GM18519 (cell line): Measurements from ENCODE around the gene ATG101.
"Not testable (repeated sequence)": the region's sequence is repeated elsewhere in the genome, so short reads cannot be mapped to it uniquely, and the experiment has no call there.

Source experiments
- ATAC-seq: cut with Tn5 transposase; IDR thresholded peaks from one replicate; pipeline ENCODE4 v1.9.1; 2021; ENCODE audit warnings: mild to moderate bottlenecking, moderate library complexity; ENCODE audit not compliant: unreplicated experiment, low FRiP score

Gene ATG101

DNA sequence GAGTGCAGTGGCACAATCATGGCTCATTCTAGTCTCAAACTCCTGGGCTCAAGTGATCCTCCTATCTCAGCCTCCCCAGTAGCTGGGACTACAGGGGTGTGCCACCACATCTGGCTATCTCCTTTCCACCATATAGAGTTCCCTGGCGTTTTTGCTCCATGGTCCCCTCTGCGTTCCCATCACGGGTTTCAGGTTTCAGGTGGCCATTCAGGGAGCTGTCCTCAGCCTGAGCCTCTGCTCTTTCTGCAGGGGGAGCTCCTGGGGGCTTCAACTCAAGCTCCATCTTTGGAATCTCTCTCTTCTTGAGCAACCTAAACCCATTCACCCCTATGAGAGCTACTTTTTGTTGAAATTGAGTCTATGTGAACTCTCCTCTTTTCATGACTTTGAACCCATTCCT is 21.3 kb downstream of the ATG101 start:
- ATAC-seq = no peak

DNA sequence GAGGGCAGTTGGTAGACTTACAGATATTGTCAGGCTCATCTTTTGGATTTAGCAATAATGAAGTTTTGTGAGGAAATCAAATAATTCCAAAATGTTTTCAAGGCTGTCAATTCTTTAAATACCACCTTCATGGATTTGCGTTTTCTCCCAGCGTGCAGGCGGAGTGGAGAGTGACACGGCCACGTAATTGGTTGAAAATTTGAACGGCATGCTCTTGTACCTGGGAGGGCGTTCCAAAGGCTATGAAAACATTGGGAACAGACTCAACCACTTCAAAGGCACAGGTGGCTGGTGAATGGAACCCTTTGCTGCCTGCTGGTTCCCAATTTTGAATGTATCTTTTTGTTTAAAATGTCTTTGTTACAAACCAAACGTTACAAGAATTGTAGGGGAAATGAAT is 22.1 kb downstream of the ATG101 start:
- no peak for ATAC-seq

DNA sequence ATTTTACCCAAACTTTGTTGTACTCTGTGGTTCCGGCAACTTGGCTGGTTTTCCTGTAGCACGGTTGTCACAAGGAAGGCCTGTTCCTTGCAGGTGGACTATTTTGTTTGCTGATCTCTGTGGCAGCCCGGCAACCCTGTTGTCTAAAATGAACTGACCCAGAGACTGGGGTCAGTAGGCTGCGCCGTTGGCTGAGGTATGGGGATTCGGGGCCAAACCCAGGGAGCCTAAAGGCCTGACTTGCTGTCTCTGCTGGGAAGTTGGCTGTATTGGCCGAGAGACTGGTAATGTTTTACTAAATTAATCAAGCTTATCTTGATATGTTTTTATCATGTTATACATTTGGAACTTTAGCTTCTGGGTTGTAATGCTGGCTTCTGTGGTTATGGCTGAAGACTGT is 23.6 kb downstream of the ATG101 start:
- ATAC-seq = no peak

DNA sequence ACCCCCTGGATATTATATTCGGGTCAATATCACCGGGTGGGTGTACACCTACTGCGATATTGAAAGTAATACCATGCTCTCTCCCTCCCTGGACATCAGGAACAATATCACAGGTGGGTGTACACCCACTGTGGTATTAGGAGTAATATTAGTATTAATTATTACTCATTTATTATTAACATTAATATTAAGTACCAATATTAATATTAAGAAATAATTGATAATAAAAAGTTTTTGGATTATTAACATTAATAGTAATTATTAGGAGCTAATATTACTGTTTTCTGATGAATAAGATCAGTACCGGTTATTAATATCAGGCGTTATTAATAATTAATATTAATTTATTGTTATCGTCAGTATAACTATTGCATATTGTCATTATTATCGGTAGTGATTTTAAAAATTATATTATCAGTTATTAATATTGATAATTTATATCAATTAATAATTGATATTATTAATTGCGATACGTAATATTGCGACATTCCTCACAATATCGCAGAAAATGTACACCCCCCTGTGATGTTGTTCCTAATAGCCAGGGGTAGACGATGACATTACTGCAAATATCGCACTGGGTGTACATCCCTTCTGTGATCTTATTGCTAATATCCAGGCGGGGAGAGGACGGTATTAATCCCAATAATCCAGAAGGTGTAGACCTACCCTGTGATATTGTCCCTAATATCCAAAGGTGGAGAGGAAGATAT is 26.7 kb downstream of the ATG101 start:
- no peak for ATAC-seq

DNA sequence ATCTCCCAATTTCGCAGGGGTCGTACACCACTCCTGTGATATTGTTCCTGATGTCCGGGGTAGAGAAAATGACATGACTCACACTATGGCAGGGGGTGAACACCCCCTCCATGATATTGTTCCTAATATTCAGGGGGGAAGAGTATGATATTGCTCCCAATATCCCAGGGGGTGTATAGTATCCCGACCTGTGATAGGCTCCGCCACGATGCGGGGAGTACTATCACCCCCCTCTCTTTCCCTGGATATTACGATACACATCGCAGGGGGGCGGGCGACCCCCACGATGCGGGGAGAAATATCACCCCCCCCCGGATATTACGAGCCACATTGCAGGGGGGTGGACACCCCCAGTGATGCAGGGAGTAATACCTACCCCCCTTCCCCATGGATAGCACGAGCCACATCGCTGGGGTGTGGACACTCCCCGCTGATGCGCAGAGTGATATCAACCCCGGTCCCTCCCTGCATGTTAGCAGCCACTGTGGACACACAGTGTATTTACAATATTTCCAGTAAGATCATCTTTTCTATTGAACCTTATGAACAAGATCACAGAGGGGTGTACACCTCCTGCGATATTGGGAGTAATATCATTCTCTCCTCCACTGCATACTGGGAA is 27.4 kb downstream of the ATG101 start:
- no peak for ATAC-seq

DNA sequence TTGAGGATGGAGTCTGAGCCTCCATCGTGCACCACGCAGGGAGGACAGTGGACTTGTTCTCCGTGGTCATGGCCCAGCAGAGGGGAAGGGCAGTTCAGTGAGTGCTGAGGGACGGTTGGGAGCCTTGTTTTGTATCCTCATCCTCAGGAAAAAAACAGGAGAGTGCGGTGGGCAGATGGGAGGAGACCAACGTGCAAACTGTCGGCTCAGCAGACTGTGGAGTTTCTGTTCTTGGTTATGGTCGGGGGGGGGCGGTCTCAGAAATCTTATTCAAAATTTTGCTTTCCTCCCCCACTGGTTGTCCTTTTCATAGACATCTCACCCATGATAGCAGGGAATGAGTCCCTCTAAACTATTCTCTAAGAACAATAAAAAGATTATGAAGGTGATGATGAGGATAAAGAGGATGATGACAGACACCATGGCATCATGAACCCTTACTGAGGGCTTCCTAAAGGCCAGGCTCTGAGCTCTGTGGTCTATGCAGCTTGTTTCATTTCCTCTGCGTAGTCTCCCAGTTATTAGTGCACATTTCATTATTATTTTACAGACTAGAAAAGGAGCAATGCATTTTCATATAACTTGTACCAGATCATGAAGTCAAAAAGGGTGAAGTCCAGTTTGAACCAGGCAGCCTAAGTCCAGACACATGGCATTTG is 34.8 kb downstream of the ATG101 start:
- ATAC-seq = not testable (repeated sequence)

DNA sequence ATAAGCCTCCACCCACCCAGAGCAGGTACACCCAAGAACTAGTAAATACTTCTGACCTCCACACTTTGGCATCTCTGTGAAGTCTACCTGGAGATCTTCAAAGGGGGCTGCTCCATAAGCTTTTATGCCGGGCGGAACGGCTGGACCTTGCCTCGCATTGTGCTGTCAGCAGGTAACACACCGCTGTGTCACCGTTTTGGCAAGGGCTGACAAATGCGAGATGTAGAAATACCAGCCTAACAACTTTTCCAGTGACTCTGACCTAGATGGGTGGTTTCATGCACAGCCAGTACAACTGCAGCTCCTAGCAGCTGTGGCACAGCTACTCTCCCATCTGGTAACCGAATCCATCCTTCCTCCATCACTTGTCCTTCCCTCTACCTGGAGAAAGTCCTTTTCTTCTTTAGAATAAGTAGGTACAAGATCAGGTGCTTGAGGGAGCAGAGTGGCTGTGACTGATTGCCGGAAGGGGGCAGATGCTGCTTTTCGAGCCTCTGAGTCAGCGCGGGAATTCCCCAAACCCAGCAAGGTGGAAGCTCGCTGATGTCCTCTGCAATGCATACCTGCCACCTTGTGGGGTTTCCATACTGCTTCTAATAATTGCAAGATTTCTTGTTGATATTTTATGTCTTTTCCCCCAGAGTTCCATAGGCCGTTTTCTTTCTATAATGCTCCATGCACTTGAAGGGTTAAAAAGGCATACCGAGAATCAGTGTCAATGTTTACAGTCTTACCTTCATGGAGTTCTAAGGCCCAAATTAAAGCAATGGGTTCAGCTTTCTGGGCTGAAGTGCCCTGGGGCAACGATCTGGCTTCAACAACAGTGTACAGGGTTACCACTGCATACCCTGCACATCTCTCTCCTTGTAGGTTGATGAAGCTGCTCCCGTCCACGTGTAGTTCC is 46.7 kb downstream of the ATG101 start:
- ATAC-seq = not testable (repeated sequence)

DNA sequence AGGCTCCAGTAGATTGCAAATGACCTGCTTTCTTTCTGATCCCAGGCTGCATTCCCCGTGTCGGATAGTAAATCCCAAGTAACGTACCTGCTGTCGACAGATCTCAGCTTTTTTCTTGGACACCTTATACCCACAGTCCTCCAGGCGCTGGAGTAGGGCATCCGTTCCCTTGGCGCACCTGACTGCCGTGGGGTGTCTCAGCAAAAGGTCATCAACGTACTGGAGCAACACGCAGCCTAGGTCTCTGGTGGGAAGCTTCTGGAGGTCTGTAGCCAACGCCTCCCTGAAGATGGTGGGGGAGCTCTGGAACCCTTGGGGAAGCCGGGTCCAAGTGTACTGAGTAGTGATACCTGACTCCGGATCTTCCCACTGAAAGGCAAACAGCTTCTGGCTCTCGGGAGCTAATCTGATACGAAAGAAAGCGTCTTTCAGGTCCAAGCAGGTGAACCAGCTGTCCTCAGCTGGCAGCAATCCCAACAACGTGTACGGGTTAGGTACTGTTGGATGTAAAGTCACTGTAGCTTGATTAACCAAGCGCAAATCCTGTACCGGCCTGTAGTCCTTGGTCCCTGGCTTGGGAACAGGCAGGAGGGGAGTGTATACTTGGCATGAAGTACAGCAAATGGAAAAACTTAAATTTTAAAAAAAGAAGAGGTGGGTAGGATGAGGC is 48.2 kb downstream of the ATG101 start:
- not testable (repeated sequence) for ATAC-seq

DNA sequence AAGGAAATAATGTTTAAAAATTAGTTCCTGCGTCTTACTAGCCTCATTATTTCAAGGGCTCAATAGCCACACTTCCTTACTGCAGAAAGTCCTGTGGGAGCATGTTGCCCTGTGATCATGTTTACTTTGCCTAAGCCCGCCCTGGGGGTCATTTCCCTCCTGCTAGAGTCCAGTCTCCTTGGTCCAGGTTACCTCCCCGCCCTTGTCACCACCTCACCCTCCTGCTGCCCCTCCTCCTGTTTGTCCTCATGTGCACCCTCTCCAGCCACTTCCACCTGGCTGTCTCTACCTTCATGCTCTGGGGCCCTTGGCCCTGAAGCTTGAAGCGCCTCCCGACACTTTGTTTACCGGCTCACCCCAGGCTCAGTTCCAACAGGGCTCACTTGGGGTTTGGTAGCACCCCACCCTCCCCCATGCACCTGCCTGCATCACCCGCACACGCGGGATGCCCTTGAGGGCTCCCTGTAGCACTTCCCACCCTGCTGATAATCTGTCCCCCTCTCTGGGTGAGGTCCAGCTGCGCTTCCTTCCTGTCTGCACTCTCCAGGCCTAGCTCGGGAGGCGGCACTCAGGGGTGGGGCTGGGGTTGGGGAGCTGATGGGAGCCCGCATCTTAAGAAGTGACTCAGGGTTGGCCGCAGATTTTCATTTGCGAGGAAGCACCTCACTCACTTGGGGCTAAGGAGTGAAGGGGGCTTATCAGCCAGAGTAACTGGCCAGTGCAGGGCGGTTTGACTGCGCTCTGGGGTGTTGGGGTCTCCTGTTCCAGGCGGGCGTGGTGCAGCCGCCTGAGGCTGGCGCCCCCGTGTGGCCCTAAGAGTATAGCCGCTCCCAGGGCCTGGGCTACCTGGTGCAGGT is 49.8 kb downstream of the ATG101 start:
- ATAC-seq = no peak

DNA sequence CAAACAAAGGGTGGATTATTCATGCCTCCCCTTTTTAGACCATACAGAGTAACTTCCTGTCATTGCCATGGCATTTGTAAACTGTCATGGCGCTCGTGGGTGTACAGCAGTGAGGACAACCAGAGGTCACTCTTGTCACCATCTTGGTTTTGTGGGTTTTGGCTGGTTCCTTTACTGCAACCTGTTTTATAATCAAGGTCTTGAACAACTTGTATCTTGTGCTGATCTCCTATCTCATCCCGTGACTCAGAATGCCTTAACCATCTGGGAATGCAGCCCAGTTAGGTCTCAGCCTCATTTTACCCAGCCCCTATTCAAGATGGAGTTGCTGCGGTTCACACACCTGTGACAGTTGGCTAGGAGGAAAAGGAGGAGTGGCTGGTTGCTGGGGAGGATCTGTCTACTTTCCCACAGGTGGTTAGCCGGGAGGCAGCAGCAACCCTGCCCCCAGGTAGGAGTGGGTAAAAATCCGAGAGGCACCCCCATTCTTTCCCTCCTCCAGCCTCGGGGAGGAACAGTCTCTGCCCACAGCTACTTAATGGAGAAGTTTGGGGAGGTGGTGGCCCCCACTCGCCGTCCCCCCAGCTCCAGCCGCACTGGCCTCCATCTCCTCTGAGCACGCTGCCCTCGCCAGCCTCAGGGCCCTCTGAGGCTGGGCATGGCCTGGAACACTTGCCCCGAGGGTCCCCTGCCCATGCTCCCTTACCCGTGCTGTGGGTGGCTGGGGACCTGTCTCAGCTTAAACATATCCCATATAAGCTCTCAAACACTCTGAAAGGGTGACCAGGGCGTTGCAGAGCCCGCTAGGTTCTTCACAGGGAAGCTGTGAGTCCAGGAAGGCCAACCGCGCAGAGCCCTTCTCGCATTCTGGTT is 51.4 kb downstream of the ATG101 start:
- ATAC-seq = no peak

DNA sequence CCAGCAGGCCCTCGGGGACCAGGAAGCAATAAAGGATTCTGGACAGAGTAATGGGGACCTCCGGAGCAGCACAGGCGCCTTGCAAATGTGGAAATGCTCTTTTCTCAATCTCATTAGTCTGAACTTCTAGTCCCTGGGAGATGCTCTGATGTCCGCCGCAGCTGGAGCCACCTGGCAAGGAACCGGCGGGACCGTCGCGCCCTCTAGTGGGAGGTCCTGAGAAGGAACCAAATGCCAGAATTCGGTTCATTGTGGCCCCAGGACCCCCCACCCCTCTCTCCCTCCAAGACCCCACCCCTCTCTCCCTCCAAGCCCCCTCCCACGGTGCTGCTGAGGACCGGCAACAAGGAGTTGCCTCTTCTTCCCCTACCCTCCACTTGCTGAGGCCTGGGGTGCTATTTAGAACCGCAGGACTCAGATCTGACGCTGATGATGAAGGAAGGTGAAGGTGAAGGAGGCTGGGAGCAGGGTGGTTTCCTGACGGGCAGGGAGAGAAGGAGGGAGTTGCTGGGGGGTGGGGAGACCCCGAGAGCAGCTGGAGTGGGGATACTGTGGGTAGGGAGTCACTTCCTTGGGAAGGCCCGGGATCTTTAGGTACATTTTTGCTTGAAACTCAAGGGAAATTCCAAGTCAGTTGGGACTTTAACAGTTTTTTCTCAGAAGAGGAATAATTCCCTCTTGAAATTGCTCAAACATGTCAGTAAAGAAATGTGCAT is 52.2 kb downstream of the ATG101 start:
- ATAC-seq = no peak

DNA sequence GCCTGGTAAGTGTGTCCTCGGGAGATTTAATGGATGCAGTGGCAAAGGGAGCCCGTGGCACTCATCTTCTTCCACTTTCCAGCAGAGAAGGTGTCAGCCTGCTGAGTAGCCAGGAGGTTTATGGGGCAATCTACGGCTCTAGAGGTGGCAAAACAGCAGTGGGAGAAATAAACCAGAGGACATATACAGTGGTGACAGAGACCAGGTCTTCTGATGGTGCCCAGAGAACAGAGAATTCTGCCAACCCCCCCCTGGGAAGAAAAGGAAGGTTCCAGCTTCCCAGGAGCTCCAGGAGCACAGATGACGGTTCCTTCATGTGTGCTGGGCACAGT is 52.7 kb downstream of the ATG101 start:
- ATAC-seq = no peak

DNA sequence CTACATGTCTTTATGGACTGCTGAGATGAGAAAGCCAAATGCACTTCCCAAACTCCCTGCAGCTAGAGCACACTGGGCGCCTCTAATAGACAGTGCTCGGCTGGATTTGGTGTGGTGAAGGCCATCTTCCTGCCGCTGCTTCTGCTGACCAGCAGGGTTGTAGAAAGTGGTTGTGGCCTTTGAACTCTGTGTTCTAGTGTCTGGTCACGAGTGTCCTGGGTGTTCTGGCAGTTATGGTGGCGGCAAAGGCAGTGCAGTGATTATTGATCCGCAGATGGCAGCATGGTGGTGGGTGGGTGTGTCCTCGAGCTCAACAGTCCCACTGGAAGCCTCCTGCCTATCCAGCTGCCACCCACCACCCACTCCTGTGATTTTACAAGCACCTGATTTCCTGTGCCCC is 53.1 kb downstream of the ATG101 start:
- no peak for ATAC-seq

DNA sequence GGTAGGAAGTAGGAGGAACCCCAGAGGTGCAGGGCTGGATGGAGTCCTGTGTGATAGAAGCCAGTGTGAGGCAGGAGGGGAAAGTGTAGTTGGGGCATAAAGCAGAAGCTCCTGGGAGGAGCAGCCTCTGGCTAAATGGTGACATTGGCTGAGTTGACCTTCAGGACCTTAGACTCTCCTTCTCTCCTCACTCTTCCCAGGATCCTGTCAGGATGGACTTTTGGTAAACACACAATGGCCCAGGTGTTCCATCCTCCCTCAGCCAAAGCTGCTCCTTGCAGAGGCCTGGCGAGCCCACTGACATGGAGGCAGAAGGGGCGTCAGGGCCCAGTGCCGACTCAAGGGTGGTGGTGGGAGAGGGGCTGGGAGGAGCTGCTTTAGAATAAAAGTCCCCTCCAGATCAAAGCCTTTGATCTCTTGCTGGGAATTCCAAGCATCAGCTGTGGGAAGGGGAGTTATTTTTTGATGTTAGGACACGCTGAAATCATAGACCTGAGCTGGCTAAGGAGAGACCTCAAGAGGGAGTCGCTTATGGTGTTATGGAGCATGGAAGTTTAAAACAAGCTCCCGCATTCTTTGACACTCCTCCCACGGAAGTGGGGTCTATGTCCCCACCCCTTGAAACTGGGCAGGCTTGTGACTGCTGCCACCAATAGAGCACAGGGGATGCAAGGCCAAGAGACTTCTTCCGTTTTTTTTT is 53.9 kb downstream of the ATG101 start:
- no peak for ATAC-seq

DNA sequence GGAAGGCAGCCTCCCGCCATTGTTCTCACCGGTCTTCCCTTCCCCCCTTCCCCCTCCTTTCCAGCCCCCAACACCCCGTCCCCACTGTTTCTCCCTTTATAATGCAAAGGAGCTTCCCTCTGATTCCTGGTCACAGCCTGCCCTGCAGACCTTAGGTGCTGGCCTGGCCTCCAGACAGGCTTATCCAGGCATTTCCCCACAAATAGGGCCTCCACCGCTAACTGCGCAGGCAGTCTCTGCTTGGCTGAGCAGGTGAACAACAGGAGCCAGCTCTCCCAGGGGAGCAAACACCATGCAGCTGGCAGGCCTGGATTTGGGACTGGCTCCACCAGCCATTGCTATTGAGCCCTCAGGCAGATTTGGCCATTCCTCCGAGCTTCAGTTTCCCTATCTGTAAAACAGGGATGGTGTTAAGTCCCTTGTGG is 55.7 kb downstream of the ATG101 start:
- no peak for ATAC-seq

DNA sequence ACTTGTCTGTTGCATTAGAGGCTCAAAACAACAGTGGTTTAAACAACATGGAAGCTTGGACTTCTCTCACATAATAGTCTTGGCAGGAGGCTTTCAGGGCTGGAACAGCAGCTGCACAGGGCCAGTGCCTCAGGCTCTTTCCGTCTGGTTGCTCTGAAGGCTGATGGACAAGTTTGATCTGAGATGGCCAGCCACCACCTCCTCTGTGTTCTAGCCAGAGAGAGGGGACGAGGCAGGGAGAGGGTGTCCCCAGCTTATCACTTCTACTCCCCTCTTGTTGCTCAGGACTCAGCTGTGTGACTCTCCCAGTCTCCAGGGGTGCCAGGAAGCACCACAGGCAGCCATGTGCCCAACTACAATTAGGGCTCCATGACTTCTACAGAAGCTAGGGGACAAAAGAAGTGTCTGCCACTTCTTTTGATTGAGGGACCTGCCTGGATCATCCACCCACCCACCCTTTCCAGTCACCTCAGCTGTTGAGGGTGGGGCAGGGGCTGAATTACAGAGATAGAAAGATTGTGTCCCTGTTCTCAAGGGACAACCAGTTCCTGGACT is 56.3 kb downstream of the ATG101 start:
- no peak for ATAC-seq
